MCF 10A (cell line): Measurements from ENCODE around the gene RNF208. TPM values are rescaled to one million over a fixed set of nuclear protein-coding genes. Genes with fewer than 3 reads are reported as not detected.

Source experiments
- BruUV-seq: library from RNA; stranded (reverse); fragments of 400-500 nt; replicated peaks from 2 replicates; lab custom pipeline; 2021; lab: Mats Ljungman, UMichigan
- CTCF ChIA-PET: fragments of 300-600 bp; sonication (Branson Sonifier 250); formaldehyde crosslinking; extraction: SDS; loops from one replicate; lab custom pipeline; 2021; ENCODE audit warnings: antibody characterized with exemption, inconsistent platforms; lab: Yijun Ruan, JAX
- POLR2A ChIA-PET: fragments of 300-600, 350-650 bp; sonication (Branson Sonifier 250); formaldehyde crosslinking; extraction: SDS; loops from one replicate; lab custom pipeline; 2020; ENCODE audit warnings: antibody characterized with exemption, inconsistent platforms; lab: Yijun Ruan, JAX
- DNase-seq: peaks from one replicate; pipeline ENCODE4 v3.0.0-alpha.2; 2018; ENCODE audit not compliant: unreplicated experiment
- H3K27ac Mint-ChIP-seq: one replicate; pipeline ENCODE4 v1.8.0; 2022; ENCODE audit warnings: mild to moderate bottlenecking, low read depth, mixed read lengths; ENCODE audit not compliant: unreplicated experiment
- H3K27me3 Mint-ChIP-seq: one replicate; pipeline ENCODE4 v1.8.0; 2022; ENCODE audit warnings: mixed read lengths; ENCODE audit not compliant: insufficient read depth, unreplicated experiment
- H3K36me3 Mint-ChIP-seq: one replicate; pipeline ENCODE4 v1.8.0; 2022; ENCODE audit warnings: mild to moderate bottlenecking, moderate library complexity, mixed read lengths; ENCODE audit not compliant: insufficient read depth, unreplicated experiment
- H3K4me1 Mint-ChIP-seq: one replicate; pipeline ENCODE4 v1.8.0; 2022; ENCODE audit warnings: mixed read lengths; ENCODE audit not compliant: insufficient read depth, unreplicated experiment
- H3K4me3 Mint-ChIP-seq: one replicate; pipeline ENCODE4 v1.8.0; 2022; ENCODE audit warnings: mild to moderate bottlenecking, moderate library complexity, mixed read lengths; ENCODE audit not compliant: unreplicated experiment
- H3K9me3 Mint-ChIP-seq: one replicate; pipeline ENCODE4 v1.8.0; 2022; ENCODE audit warnings: mixed read lengths; ENCODE audit not compliant: unreplicated experiment
- CTCF ChIP-seq: fragments of 200-600 bp; IDR thresholded peaks from one replicate; pipeline ENCODE4 v1.8.0; 2022; ENCODE audit warnings: antibody characterized with exemption, mild to moderate bottlenecking; ENCODE audit not compliant: unreplicated experiment
- intact Hi-C: fragments of 100-400 bp; cut with micrococcal nuclease; formaldehyde crosslinking; loops from 2 replicates; pipeline ENCODE4 v1.14.1; 2022
- total RNA-seq: library from RNA; stranded (reverse); gene quantifications from 2 replicates; pipeline ENCODE4 v1.2.3, GENCODE V29; 2022

RNF208 gene
- total RNA-seq, 1 experiment from 2014 or later, result 2.5 TPM

- POLR2A ChIA-PET, result interaction anchor here (2.4 to 5.7 kb wide), 3 partner anchors 12 to 113 kb away, joined by 8 to 57 read pairs (median 29); partner anchors contain the start of genes ANAPC2, SSNA1 and TUBB4B
- Mint-ChIP-seq H3K36me3 (no peaks in the 10 kb centered on the region), H3K27me3 (no peaks in the 10 kb centered on the region), H3K4me3 (no peak overlapping the region), H3K9me3 (no peaks in the 10 kb centered on the region), H3K27ac (no peak overlapping the region), H3K4me1 (peaks cover 15% of the 10 kb centered on the region)
- CTCF ChIA-PET, result interaction anchor here (0.6 to 2.7 kb wide), 4 partner anchors 33 to 348 kb away, joined by 3 to 14 read pairs (median 4); no protein-coding TSS in a partner anchor
- TF ChIP-seq CTCF, result no peak
- no TSS peak for BruUV-seq
- no peak for DNase-seq
- intact Hi-C loops, result loop anchor here (10.0 kb wide), 2 partner anchors 54 to 184 kb away; partner anchors contain the start of genes LRRC26, NPDC1 and TMEM210
These were observed 6.5 kb upstream of the RNF208 start for GRCh38 chr9:137228506-137228967.

GRCh38 chr9:137227853-137228505 is 5.9 kb upstream of the RNF208 start:
- no TSS peak for BruUV-seq
- no peaks in the 10 kb centered on the region for H3K36me3 Mint-ChIP-seq
- DNase-seq, result no peak
- no peak for TF ChIP-seq CTCF
- H3K4me1 Mint-ChIP-seq, result peaks cover 15% of the 10 kb centered on the region
- no peaks in the 10 kb centered on the region for H3K9me3 Mint-ChIP-seq
- CTCF ChIA-PET, result interaction anchor here (0.6 to 2.7 kb wide), 13 partner anchors 14 to 349 kb away, joined by 3 to 15 read pairs (median 5); partner anchors contain the start of genes ANAPC2, NPDC1 and SSNA1
- intact Hi-C loops, result loop anchor here (1.0 to 10.0 kb wide), 4 partner anchors 39 to 183 kb away; partner anchors contain the start of genes LRRC26, NPDC1 and TMEM210
- H3K27me3 Mint-ChIP-seq, result no peaks in the 10 kb centered on the region
- no peak overlapping the region for H3K4me3 Mint-ChIP-seq
- peak overlapping the region; percentile 73 for H3K27ac Mint-ChIP-seq
- POLR2A ChIA-PET, result interaction anchor here (0.6 to 6.3 kb wide), 7 partner anchors 12 to 141 kb away, joined by 3 to 73 read pairs (median 8); partner anchors contain the start of genes ANAPC2, MAN1B1, NDOR1 and SSNA1

- H3K4me1 Mint-ChIP-seq, result peaks cover 15% of the 10 kb centered on the region
- peak; percentile 84 for DNase-seq
- H3K36me3 Mint-ChIP-seq, result no peaks in the 10 kb centered on the region
- ChIA-PET POLR2A (interaction anchor here (0.6 to 6.3 kb wide), 13 partner anchors 11 to 160 kb away, joined by 3 to 73 read pairs (median 6); partner anchors contain the start of genes ANAPC2, MAN1B1, NDOR1 and SSNA1), CTCF (interaction anchor here (0.6 to 5.6 kb wide), 21 partner anchors 11 to 324 kb away, joined by 3 to 36 read pairs (median 5); partner anchors contain the start of genes ANAPC2, MRPL41, NPDC1 and SSNA1)
- H3K27me3 Mint-ChIP-seq, result no peaks in the 10 kb centered on the region
- no TSS peak for BruUV-seq
- intact Hi-C loops, result loop anchor here (1.0 to 10.0 kb wide), 4 partner anchors 38 to 182 kb away; partner anchors contain the start of genes LRRC26, NPDC1 and TMEM210
- peak within 1 kb of the TSS; percentile 40 for H3K4me3 Mint-ChIP-seq
- peak within 1 kb of the TSS; percentile 73 for H3K27ac Mint-ChIP-seq
- TF ChIP-seq CTCF, result peak; percentile 89
- no peaks in the 10 kb centered on the region for H3K9me3 Mint-ChIP-seq
These were observed 5.2 kb upstream of the RNF208 start, which contains the start of gene RNF224 for GRCh38 chr9:137227054-137227852. Gene RNF224, plus strand, starts transcription at chr9:137227502. Its CDS starts 834 bp downstream, at chr9:137228336.
